OCI-LY7 (cell line): Measurements from ENCODE around the gene PTCD1. TPM values are rescaled to one million over a fixed set of nuclear protein-coding genes. Genes with fewer than 3 reads are reported as not detected.

ENCODE experiments used
- BruUV-seq: library from RNA; stranded (reverse); fragments of 400-500 nt; replicated peaks from 2 replicates; lab custom pipeline; 2021; lab: Mats Ljungman, UMichigan
- CTCF ChIA-PET: fragments of 300-600 bp; sonication (Branson Sonifier 250); formaldehyde crosslinking; loops from one replicate; lab custom pipeline; 2022; ENCODE audit warnings: antibody characterized with exemption; ENCODE audit not compliant: unreplicated experiment; lab: Charles Lee
- POLR2A ChIA-PET: fragments of 300-600 bp; sonication (Branson Sonifier 250); formaldehyde crosslinking; loops from one replicate; lab custom pipeline; 2022; ENCODE audit warnings: antibody characterized with exemption; lab: Charles Lee
- DNase-seq: peaks from one replicate; pipeline ENCODE4 v3.0.0-alpha.2; 2015; ENCODE audit warnings: low spot score
- H2AFZ ChIP-seq: fragments of 200-600 bp; sonication (generic), shearing (Covaris generic); 2 replicates; pipeline ENCODE4 v1.6.1; 2014; ENCODE audit warnings: mild to moderate bottlenecking, antibody characterized with exemption, low read length, moderate library complexity
- H3K27ac ChIP-seq: fragments of 200-600 bp; sonication (generic); 2 replicates; pipeline ENCODE4 v1.5.1; 2014; ENCODE audit warnings: mixed run types, low read depth, mild to moderate bottlenecking, moderate library complexity, low read length, inconsistent platforms; ENCODE audit not compliant: poor library complexity, severe bottlenecking
- H3K36me3 ChIP-seq: fragments of 200-600 bp; sonication (generic); 2 replicates; pipeline ENCODE4 v1.6.1; 2014; ENCODE audit warnings: mild to moderate bottlenecking, antibody characterized with exemption, low read length, moderate library complexity, mixed read lengths; ENCODE audit not compliant: insufficient read depth
- H3K4me1 ChIP-seq: fragments of 200-600 bp; sonication (generic); 2 replicates; pipeline ENCODE4 v1.5.1; 2014; ENCODE audit warnings: mild to moderate bottlenecking, low read length; ENCODE audit not compliant: insufficient read depth, poor library complexity, severe bottlenecking
- H3K4me2 ChIP-seq: fragments of 200-600 bp; sonication (generic); 2 replicates; pipeline ENCODE4 v1.6.1; 2014; ENCODE audit warnings: mild to moderate bottlenecking, low read length
- H3K4me3 ChIP-seq: fragments of 200-600 bp; sonication (generic); 2 replicates; pipeline ENCODE4 v1.5.1; 2014; ENCODE audit warnings: mild to moderate bottlenecking, low read depth, low read length; ENCODE audit not compliant: poor library complexity, severe bottlenecking
- H3K79me2 ChIP-seq: fragments of 200-600 bp; sonication (generic); 2 replicates; pipeline ENCODE4 v1.6.1; 2016; ENCODE audit warnings: low read depth, mild to moderate bottlenecking, low read length, moderate library complexity, mixed read lengths; ENCODE audit not compliant: insufficient read depth
- H3K9me2 ChIP-seq: fragments of 200-600 bp; sonication (generic); 2 replicates; pipeline ENCODE4 v1.6.1; 2016; ENCODE audit warnings: mild to moderate bottlenecking, low read length, mixed read lengths; ENCODE audit not compliant: insufficient read depth
- H3K9me3 ChIP-seq: fragments of 200-600 bp; sonication (generic); 2 replicates; pipeline ENCODE4 v1.6.1; 2014; ENCODE audit warnings: mild to moderate bottlenecking, mixed run types, low read length, mixed read lengths
- H4K20me1 ChIP-seq: fragments of 200-600 bp; sonication (generic); 2 replicates; pipeline ENCODE4 v1.6.1; 2014; ENCODE audit warnings: mild to moderate bottlenecking, antibody characterized with exemption, low read length, moderate library complexity, mixed read lengths; ENCODE audit not compliant: insufficient read depth
- CTCF ChIP-seq: fragments of 200-600 bp; sonication (generic); conservative IDR thresholded peaks from 2 replicates; pipeline ENCODE4 v1.5.1; 2014; ENCODE audit warnings: mild to moderate bottlenecking, antibody characterized with exemption, low read length, moderate library complexity, mixed read lengths
- EZH2phosphoT487 ChIP-seq: fragments of 200-600 bp; sonication (generic); IDR thresholded peaks from 2 replicates; pipeline ENCODE4 v1.6.1; 2018; ENCODE audit warnings: low read depth, borderline replicate concordance, mild to moderate bottlenecking, mixed run types, antibody characterized with exemption, low read length, moderate library complexity, mixed read lengths
- intact Hi-C: fragments of 100-400 bp; cut with micrococcal nuclease; formaldehyde crosslinking; loops from one replicate; pipeline ENCODE4 v1.10.0; 2022; ENCODE audit not compliant: unreplicated experiment
- total RNA-seq, 2 experiments: library from RNA; depleted of rRNA in 1 of 2; stranded (reverse); fragments of >200 nt in 1 of 2; shearing (Covaris generic) in 1 of 2; gene quantifications; 2 replicates each; pipeline ENCODE4 v1.2.3, GENCODE V29; 2014 to 2022

PTCD1 gene
- total RNA-seq, 2 experiments from 2014 or later = 11.0 to 11.3 TPM

GRCh38 chr7:99429756-99430155 lies 8.8 kb downstream of the PTCD1 start:
- no peak for DNase-seq
- Histone ChIP-seq H3K4me1 (no peaks in the 10 kb centered on the region), H3K9me3 (no peaks in the 10 kb centered on the region), H4K20me1 (no peaks in the 10 kb centered on the region), H3K4me3 (no peak overlapping the region), H3K79me2 (no peaks in the 10 kb centered on the region), H3K36me3 (peaks cover 54% of the 10 kb centered on the region), H3K9me2 (no peaks in the 10 kb centered on the region), H3K4me2 (no peak overlapping the region), H3K27ac (no peak overlapping the region), H2AFZ (no peak overlapping the region)
- no TSS peak for BruUV-seq
- POLR2A ChIA-PET = no interaction called here
- CTCF ChIA-PET = no interaction called here
- TF ChIP-seq EZH2phosphoT487 (no peak), CTCF (no peak)
- intact Hi-C loops = no loop called here

GRCh38 chr7:99428972-99429566 lies 9.5 kb downstream of the PTCD1 start:
- Histone ChIP-seq H3K4me2 (no peak overlapping the region), H3K27ac (no peak overlapping the region), H3K36me3 (peaks cover 55% of the 10 kb centered on the region), H2AFZ (no peak overlapping the region), H4K20me1 (no peaks in the 10 kb centered on the region), H3K79me2 (no peaks in the 10 kb centered on the region), H3K4me3 (no peak overlapping the region), H3K9me3 (no peaks in the 10 kb centered on the region), H3K4me1 (no peaks in the 10 kb centered on the region), H3K9me2 (no peaks in the 10 kb centered on the region)
- intact Hi-C loops = no loop called here
- ChIA-PET CTCF (no interaction called here), POLR2A (no interaction called here)
- no peak for DNase-seq
- no peak for TF ChIP-seq EZH2phosphoT487
- no peak for TF ChIP-seq CTCF
- no TSS peak for BruUV-seq

- Histone ChIP-seq H4K20me1 (no peaks in the 10 kb centered on the region), H3K4me1 (no peaks in the 10 kb centered on the region), H3K36me3 (peaks cover 69% of the 10 kb centered on the region), H3K79me2 (no peaks in the 10 kb centered on the region), H3K27ac (no peak overlapping the region), H3K4me2 (no peak overlapping the region), H2AFZ (no peak overlapping the region), H3K9me2 (no peaks in the 10 kb centered on the region), H3K9me3 (no peaks in the 10 kb centered on the region), H3K4me3 (no peak overlapping the region)
- DNase-seq = no peak
- BruUV-seq = no TSS peak
- intact Hi-C loops = no loop called here
- POLR2A ChIA-PET = no interaction called here
- CTCF ChIA-PET = no interaction called here
- no peak for TF ChIP-seq EZH2phosphoT487
- TF ChIP-seq CTCF = no peak
These were observed 13.5 kb downstream of the PTCD1 start for GRCh38 chr7:99424932-99425730.
